Astrocyte of the cerebellum (primary cell): ENCODE measurements around the gene RAB8A.
A peak's percentile ranks its signal among the peaks of the same experiment; 100 is the strongest.

Experiments used
- DNase-seq: peaks from one replicate; pipeline ENCODE4 v3.0.0-alpha.2; 2011; ENCODE audit warnings: low read depth
- H3K4me3 ChIP-seq: 2 replicates; pipeline ENCODE4 v1.5.1; 2011; ENCODE audit warnings: mild to moderate bottlenecking, low read depth, low read length, moderate library complexity
- CTCF ChIP-seq: IDR thresholded peaks from 2 replicates; pipeline ENCODE4 v1.5.1; 2012; ENCODE audit warnings: low read length, low read depth, moderate library complexity, mild to moderate bottlenecking; ENCODE audit errors: missing control alignments
- in situ Hi-C: cut with HindIII; loops from 2 replicates; pipeline ENCODE4 v1.10.0; 2017; ENCODE audit warnings: low sequenced_read_pairs

RAB8A gene

DNA sequence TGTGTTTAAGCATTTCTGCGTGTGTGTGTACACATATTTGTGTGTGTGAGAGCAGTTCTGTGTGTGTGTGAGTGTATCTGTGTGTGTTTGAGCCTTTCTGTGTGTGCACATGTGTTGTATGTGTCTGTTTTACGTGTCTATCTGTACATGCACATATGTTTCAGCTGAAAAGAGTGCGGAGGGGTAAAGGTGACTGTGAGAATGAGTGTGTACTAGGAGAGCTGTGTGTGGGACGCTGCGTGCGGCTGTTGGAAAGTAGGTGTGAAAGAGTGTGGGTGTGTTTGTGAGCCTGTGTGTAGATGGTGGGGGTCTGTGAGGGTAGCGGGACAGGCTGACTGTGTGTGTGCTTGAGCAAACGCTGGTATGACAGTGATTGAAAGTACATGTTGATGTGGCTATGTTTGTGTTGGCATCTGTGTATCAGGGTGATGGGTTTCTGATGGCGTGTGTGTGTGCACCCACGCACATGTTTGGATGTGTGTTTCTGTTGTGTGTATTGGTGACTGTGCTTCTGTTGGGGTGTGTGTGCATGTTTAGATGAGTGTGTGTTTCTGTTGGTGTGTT, 42.9 kb upstream of the RAB8A start:
- no peak for DNase-seq
- no peak for TF ChIP-seq CTCF
- in situ Hi-C loops: no loop called here
- H3K4me3 ChIP-seq: peak overlapping the region; percentile 46

DNA sequence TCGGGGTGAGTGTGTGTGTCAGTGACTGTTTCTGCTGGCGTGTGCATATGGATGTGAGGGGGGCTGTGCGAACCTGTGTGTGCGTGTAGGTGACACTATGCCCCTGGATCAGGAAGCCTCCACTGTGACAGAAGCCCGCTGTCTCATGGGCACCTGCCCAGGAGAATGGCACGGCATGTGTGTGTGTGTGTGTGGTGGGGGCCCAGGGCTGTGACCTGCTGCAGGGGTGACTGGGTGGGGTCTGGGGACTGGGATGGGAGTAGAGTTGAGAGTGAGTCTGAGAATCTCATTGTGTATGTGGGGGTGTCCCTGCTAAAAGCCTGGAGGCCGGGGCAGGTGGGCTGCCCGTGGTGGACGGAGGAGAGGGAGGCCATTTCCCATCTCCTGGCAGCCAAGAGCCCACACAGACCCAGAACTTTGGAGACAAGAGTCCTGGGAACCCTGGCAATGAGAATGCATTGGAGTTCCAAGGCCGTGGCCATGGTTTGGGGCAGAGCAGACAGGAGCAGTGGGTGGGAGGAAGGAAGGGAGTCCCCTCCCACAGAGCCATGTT, 41.8 kb upstream of the RAB8A start:
- no peak for DNase-seq

DNA sequence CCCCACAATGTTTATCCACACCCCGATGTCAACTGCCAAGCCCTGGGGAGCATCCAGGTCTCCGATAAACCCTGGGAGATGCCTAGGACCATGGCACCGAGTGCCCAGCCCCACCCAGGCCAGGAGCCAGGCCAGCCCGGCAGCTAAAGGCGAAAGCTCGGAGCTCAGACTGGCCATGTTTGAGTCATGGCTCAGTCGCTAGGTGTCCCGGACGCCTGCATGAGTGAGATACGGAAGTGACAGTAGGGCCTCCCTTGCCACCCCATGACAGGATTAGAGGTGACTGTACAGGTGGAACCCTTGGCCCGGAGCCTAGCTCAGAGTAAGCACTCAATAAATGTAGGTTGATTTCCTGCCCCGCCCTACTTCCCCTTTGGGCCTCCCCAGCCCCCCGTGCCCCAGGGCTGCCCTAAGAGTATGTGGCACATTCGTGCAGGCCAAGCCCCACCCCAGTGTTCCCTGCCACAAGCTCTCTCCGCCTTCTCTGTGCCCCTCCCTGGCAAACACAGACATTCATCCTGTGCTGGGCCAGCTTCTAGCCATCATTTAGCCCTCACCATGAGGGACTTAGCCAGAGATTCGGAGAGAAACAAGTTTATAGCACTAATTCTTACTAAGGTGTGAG, 41.2 kb upstream of the RAB8A start:
- in situ Hi-C loops: no loop called here
- DNase-seq: no peak
- peak overlapping the region; percentile 46 for H3K4me3 ChIP-seq
- TF ChIP-seq CTCF: no peak

More for the DNA sequence above, 41.8 kb upstream of the RAB8A start:
- H3K4me3 ChIP-seq: peak overlapping the region; percentile 46
- in situ Hi-C loops: no loop called here
- no peak for TF ChIP-seq CTCF

DNA sequence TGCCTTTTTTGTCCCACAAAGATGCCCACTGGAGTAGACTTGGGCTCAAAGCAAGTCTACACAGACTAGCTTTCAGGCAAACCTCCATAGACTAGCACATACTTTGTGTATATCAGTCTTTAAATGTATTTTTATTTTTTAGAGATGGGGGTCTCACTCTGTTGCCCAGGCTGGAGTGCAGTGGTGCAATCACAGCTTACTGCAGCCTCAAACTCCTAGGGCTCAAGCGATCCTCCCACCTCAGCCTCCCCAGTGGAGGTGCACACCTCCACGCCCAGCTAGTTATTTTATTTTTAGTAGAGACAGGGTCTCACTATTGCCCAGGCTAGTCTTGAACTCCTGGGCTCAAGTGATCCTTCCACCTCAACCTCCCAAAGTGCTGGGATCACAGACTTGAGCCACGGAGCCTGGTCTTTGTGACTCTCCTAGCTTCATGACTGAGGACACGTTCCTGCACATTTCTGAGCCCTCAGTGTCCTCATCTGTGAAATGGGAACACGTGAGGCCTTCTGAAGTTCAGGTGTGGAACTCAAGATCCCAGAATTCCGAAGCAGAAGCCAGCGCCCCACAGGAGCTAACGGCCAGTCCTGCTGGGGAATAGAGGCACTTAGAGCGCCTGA, 40.5 kb upstream of the RAB8A start:
- in situ Hi-C loops: no loop called here
- no peak for DNase-seq
- no peak overlapping the region for H3K4me3 ChIP-seq
- TF ChIP-seq CTCF: no peak

GRCh38 chr19:16073481-16073880, 38.2 kb upstream of the RAB8A start:
- TF ChIP-seq CTCF: no peak
- H3K4me3 ChIP-seq: no peak overlapping the region
- in situ Hi-C loops: no loop called here
- no peak for DNase-seq

- no peak for DNase-seq
- TF ChIP-seq CTCF: no peak
- in situ Hi-C loops: no loop called here
- H3K4me3 ChIP-seq: no peak overlapping the region
Measured at GRCh38 chr19:16073988-16074387, 37.7 kb upstream of the RAB8A start.
